ENCODE measurements around the gene FFAR1.
"Not testable (repeated sequence)": the region's sequence is repeated elsewhere in the genome, so short reads cannot be mapped to it uniquely, and the experiment has no call there.

DNA sequence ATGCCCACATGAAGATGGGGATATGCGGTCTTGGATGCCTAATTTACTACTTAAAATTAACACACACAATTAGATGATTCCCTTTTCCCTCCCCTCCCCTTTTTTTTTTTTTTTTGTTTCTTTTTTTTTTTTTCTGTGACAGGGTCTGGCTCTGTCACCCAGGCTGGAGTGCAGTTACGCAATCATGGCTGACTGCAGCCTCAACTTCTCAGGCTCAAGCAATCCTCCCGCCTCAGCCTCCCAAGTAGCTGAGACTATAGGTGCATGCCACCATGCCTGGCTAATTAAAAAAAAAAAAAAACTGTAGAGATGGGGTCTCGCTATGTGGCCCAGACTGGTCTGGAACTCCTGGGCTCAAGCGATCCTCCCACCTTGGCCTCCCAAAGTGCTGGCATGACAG lies 31.8 kb downstream of the FFAR1 start:
- TF ChIP-seq CTCF (conservative IDR thresholded peaks at IDR 0.05); ZFX (IDR thresholded peaks at IDR 0.05): not testable (repeated sequence)

All from C4-2B (cell line).